ENCODE measurements around the gene ITPA. TPM values are rescaled to one million over a fixed set of nuclear protein-coding genes. Genes with fewer than 3 reads are reported as not detected.

ITPA gene
- total and polyA plus RNA-seq, 2 of the 13 experiments (the other 11 are each of a cell fraction or from before 2014, with no cell fraction given): 60.1 to 103 TPM

DNA sequence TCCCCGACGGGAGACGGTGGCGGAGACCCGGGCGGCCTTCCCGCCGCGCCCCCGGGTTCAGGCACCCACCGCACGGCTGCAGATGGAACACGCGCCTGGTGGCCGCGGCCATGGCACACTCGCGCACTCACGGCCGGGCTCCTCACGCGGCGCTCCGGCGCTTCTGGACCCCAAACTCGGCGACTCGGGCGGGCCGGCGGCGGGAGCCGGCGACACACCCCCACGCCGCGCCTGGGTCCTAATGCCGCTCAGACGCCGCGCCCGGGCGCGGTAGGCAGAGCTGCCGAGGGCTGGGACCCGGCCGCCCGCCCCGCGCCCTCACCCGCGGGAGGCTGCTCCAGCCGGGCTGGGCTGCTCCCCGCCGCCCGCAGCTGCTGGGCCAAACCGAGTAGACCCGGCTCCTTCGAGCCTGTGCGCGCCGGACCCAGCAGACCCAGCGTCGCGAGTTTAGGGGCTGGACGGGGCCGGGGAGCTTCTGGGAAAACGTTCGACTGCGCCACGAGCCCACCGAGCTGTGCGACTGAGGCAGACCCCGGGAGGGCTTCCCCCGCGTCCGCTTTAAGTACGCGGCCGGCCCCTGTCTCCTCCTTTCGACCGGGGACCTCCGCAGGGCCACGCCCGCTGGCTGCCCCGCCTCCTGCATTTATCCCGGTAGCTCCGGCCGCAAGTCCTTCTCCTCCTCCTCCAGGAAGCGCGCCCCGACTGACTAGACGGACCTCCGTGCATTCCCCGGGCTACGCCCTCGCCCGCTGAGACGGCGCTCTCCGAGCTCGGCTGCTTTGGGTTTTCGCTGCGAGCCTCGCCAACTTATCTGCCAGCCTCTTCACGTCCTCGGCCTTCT is 29.9 kb downstream of the ITPA start, which contains the start of gene SLC4A11 (continued):
- TF ChIP-seq CHCHD3 (CRISPR knock-in tag; IDR thresholded peaks at IDR 0.05) (peak; percentile 23; the same call in 1 of the 2 replicates), ZBTB38 (CRISPR knock-in tag; IDR thresholded peaks at IDR 0.05) (peak; percentile 29; the same call in 1 of the 2 replicates), GABPB1 (CRISPR knock-in tag; IDR thresholded peaks at IDR 0.05) (peak; percentile 64; the same call in 1 of the 2 replicates), ZNF225 (CRISPR knock-in tag; IDR thresholded peaks at IDR 0.05) (peak; percentile 59; the same call in 1 of the 2 replicates), ATF5 (CRISPR knock-in tag; IDR thresholded peaks at IDR 0.05; ENCODE audit: low read depth) (no peak), KDM4B (CRISPR knock-in tag; IDR thresholded peaks at IDR 0.05) (0 out of 2 replicates have a peak, but pooled peaks have one; percentile 27), ADNP (CRISPR knock-in tag; IDR thresholded peaks at IDR 0.05) (0 out of 2 replicates have a peak, but pooled peaks have one; percentile 16), ZNF256 (CRISPR knock-in tag; conservative IDR thresholded peaks at IDR 0.05) (peak; percentile 77), EED (CRISPR knock-in tag; IDR thresholded peaks at IDR 0.05) (peak; percentile 86), MEIS2 (CRISPR knock-in tag; IDR thresholded peaks at IDR 0.05) (peak; percentile 6; the same call in 1 of the 2 replicates), JDP2 (CRISPR knock-in tag; IDR thresholded peaks at IDR 0.05; ENCODE audit: borderline replicate concordance) (no peak), POLR2A (IDR thresholded peaks at IDR 0.05; ENCODE audit: insufficient read depth in 1 of 2, low read depth in 2 of 2, low read length in 2 of 2) (no peak), ZNF160 (CRISPR knock-in tag; IDR thresholded peaks at IDR 0.05) (peak; percentile 65; the same call in 1 of the 2 replicates), PRPF4 (IDR thresholded peaks at IDR 0.05; ENCODE audit: low read depth, low read length, poor library complexity, severe bottlenecking) (no peak), ZSCAN25 (CRISPR knock-in tag; IDR thresholded peaks at IDR 0.05) (peak; percentile 42; the same call in 1 of the 2 replicates)
- TF ChIP-seq, protein P1, sequence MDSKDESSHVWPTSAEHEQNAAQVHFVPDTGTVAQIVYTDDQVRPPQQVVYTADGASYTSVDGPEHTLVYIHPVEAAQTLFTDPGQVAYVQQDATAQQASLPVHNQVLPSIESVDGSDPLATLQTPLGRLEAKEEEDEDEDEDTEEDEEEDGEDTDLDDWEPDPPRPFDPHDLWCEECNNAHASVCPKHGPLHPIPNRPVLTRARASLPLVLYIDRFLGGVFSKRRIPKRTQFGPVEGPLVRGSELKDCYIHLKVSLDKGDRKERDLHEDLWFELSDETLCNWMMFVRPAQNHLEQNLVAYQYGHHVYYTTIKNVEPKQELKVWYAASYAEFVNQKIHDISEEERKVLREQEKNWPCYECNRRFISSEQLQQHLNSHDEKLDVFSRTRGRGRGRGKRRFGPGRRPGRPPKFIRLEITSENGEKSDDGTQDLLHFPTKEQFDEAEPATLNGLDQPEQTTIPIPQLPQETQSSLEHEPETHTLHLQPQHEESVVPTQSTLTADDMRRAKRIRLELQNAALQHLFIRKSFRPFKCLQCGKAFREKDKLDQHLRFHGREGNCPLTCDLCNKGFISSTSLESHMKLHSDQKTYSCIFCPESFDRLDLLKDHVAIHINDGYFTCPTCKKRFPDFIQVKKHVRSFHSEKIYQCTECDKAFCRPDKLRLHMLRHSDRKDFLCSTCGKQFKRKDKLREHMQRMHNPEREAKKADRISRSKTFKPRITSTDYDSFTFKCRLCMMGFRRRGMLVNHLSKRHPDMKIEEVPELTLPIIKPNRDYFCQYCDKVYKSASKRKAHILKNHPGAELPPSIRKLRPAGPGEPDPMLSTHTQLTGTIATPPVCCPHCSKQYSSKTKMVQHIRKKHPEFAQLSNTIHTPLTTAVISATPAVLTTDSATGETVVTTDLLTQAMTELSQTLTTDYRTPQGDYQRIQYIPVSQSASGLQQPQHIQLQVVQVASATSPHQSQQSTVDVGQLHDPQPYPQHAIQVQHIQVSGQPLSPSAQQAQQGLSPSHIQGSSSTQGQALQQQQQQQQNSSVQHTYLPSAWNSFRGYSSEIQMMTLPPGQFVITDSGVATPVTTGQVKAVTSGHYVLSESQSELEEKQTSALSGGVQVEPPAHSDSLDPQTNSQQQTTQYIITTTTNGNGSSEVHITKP (CRISPR knock-in tag; IDR thresholded peaks at IDR 0.05; ENCODE audit: low read depth): no peak
- TF ChIP-seq, protein P2, sequence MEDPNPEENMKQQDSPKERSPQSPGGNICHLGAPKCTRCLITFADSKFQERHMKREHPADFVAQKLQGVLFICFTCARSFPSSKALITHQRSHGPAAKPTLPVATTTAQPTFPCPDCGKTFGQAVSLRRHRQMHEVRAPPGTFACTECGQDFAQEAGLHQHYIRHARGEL (CRISPR knock-in tag; IDR thresholded peaks at IDR 0.05): no peak
- TF ChIP-seq, protein P3, sequence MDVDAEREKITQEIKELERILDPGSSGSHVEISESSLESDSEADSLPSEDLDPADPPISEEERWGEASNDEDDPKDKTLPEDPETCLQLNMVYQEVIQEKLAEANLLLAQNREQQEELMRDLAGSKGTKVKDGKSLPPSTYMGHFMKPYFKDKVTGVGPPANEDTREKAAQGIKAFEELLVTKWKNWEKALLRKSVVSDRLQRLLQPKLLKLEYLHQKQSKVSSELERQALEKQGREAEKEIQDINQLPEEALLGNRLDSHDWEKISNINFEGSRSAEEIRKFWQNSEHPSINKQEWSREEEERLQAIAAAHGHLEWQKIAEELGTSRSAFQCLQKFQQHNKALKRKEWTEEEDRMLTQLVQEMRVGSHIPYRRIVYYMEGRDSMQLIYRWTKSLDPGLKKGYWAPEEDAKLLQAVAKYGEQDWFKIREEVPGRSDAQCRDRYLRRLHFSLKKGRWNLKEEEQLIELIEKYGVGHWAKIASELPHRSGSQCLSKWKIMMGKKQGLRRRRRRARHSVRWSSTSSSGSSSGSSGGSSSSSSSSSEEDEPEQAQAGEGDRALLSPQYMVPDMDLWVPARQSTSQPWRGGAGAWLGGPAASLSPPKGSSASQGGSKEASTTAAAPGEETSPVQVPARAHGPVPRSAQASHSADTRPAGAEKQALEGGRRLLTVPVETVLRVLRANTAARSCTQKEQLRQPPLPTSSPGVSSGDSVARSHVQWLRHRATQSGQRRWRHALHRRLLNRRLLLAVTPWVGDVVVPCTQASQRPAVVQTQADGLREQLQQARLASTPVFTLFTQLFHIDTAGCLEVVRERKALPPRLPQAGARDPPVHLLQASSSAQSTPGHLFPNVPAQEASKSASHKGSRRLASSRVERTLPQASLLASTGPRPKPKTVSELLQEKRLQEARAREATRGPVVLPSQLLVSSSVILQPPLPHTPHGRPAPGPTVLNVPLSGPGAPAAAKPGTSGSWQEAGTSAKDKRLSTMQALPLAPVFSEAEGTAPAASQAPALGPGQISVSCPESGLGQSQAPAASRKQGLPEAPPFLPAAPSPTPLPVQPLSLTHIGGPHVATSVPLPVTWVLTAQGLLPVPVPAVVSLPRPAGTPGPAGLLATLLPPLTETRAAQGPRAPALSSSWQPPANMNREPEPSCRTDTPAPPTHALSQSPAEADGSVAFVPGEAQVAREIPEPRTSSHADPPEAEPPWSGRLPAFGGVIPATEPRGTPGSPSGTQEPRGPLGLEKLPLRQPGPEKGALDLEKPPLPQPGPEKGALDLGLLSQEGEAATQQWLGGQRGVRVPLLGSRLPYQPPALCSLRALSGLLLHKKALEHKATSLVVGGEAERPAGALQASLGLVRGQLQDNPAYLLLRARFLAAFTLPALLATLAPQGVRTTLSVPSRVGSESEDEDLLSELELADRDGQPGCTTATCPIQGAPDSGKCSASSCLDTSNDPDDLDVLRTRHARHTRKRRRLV (CRISPR knock-in tag; IDR thresholded peaks at IDR 0.05): no peak
- TF ChIP-seq, protein P4, sequence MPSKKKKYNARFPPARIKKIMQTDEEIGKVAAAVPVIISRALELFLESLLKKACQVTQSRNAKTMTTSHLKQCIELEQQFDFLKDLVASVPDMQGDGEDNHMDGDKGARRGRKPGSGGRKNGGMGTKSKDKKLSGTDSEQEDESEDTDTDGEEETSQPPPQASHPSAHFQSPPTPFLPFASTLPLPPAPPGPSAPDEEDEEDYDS (CRISPR knock-in tag; IDR thresholded peaks at IDR 0.05): peak; percentile 87

Data from HepG2 (cell line).